Nephron (organoid): ENCODE data around the gene RPSA.

Source experiments
- H3K27ac Mint-ChIP-seq, 3 experiments: 2 replicates each; pipeline ENCODE4 v1.8.0; 2020; ENCODE audit warnings: mixed read lengths in 3 of 3, mild to moderate bottlenecking in 2 of 3, moderate library complexity in 1 of 3
- H3K27me3 Mint-ChIP-seq: 2 replicates; pipeline ENCODE4 v1.8.0; 2021; ENCODE audit warnings: low read depth, mild to moderate bottlenecking, moderate library complexity, mixed read lengths
- H3K36me3 Mint-ChIP-seq: 2 replicates; pipeline ENCODE4 v1.8.0; 2020; ENCODE audit warnings: low read depth, mixed read lengths
- H3K4me1 Mint-ChIP-seq: 2 replicates; pipeline ENCODE4 v1.8.0; 2020; ENCODE audit warnings: mixed read lengths
- H3K4me3 Mint-ChIP-seq, 3 experiments: 2 replicates each; pipeline ENCODE4 v1.8.0; 2020; ENCODE audit warnings: mild to moderate bottlenecking in 3 of 3, mixed read lengths in 3 of 3, moderate library complexity in 2 of 3
- H3K9me3 Mint-ChIP-seq: 2 replicates; pipeline ENCODE4 v1.8.0; 2020; ENCODE audit warnings: mixed read lengths
- CTCF ChIP-seq, 3 experiments: fragments of 200-600 bp; sonication (generic); IDR thresholded peaks; one replicate each; pipeline ENCODE4 v1.5.0; 2021; ENCODE audit warnings: antibody characterized with exemption in 3 of 3; ENCODE audit not compliant: unreplicated experiment in 3 of 3

The RPSA gene

GRCh38 chr3:39398700-39399099, 7.8 kb upstream of the RPSA start:
- TF ChIP-seq CTCF (IDR thresholded peaks at IDR 0.05; ENCODE audit: unreplicated experiment in 3 of 3), result no peak
- Mint-ChIP-seq H3K9me3 (no peaks in the 10 kb centered on the region), H3K36me3 (peaks cover 53% of the 10 kb centered on the region), H3K27ac (no peak overlapping the region), H3K4me1 (no peaks in the 10 kb centered on the region), H3K4me3 (no peak overlapping the region), H3K27me3 (no peaks in the 10 kb centered on the region)

- Mint-ChIP-seq H3K27me3 (no peaks in the 10 kb centered on the region), H3K4me1 (peaks cover 7% of the 10 kb centered on the region), H3K36me3 (peaks cover 26% of the 10 kb centered on the region), H3K27ac (no peak overlapping the region), H3K4me3 (no peak overlapping the region), H3K9me3 (no peaks in the 10 kb centered on the region)
- no peak for TF ChIP-seq CTCF (IDR thresholded peaks at IDR 0.05; ENCODE audit: unreplicated experiment in 3 of 3)
Observed at GRCh38 chr3:39401983-39402382, 4.5 kb upstream of the RPSA start.

- Mint-ChIP-seq H3K4me1 (peaks cover 18% of the 10 kb centered on the region), H3K4me3 (peak overlapping the region in 2 of 3 experiments; percentile 32 to 96)
Observed at GRCh38 chr3:39404943-39405686, 1.4 kb upstream of the RPSA start.

GRCh38 chr3:39405687-39406367, 693 bp upstream of the RPSA start:
- no peaks in the 10 kb centered on the region for H3K27me3 Mint-ChIP-seq
- H3K4me1 Mint-ChIP-seq, result peaks cover 18% of the 10 kb centered on the region
- peaks cover 29% of the 10 kb centered on the region for H3K36me3 Mint-ChIP-seq
- H3K9me3 Mint-ChIP-seq, result no peaks in the 10 kb centered on the region
- TF ChIP-seq CTCF (IDR thresholded peaks at IDR 0.05; ENCODE audit: unreplicated experiment in 3 of 3), result no peak
- H3K4me3 Mint-ChIP-seq, result peak overlapping the region; percentile 90 to 96 (median 93)
- H3K27ac Mint-ChIP-seq, result peak overlapping the region; percentile 92 to 95 (median 95)

More at GRCh38 chr3:39404943-39405686, 1.4 kb upstream of the RPSA start:
- Mint-ChIP-seq H3K27ac (no peak overlapping the region), H3K36me3 (peaks cover 26% of the 10 kb centered on the region), H3K9me3 (no peaks in the 10 kb centered on the region), H3K27me3 (no peaks in the 10 kb centered on the region)
- no peak for TF ChIP-seq CTCF (IDR thresholded peaks at IDR 0.05; ENCODE audit: unreplicated experiment in 3 of 3)

GRCh38 chr3:39407259-39407629, 724 bp downstream of the RPSA start:
- Mint-ChIP-seq H3K27me3 (no peaks in the 10 kb centered on the region), H3K4me1 (peaks cover 23% of the 10 kb centered on the region), H3K4me3 (peak overlapping the region; percentile 90 to 96 (median 93)), H3K9me3 (no peaks in the 10 kb centered on the region), H3K36me3 (peaks cover 42% of the 10 kb centered on the region), H3K27ac (peak overlapping the region; percentile 89 to 92 (median 89))
- no peak for TF ChIP-seq CTCF (IDR thresholded peaks at IDR 0.05; ENCODE audit: unreplicated experiment in 3 of 3)
